HepG2 (cell line): ENCODE results near the gene PRTN3. TPM values are rescaled to one million over a fixed set of nuclear protein-coding genes. Genes with fewer than 3 reads are reported as not detected.

Source experiments
- BRCA1 ChIP-seq: sonication (generic); formaldehyde crosslinking; IDR thresholded peaks from 2 replicates; pipeline ENCODE4 v1.4.0; 2020; ENCODE audit warnings: missing genetic modification reagents
- CHD2 ChIP-seq: IDR thresholded peaks from 2 replicates; pipeline ENCODE4 v1.6.1; 2011; ENCODE audit warnings: low read depth, low read length, improper control_type of control experiment
- FOXO4 ChIP-seq: sonication (generic); formaldehyde crosslinking; conservative IDR thresholded peaks from 2 replicates; pipeline ENCODE4 v1.8.1; 2023; ENCODE audit warnings: missing genetic modification reagents
- GTF2F1 ChIP-seq: fragments of 150-350 bp; IDR thresholded peaks from 2 replicates; pipeline ENCODE4 v1.6.1; 2014; ENCODE audit warnings: low read length
- JUNB ChIP-seq: sonication (generic); formaldehyde crosslinking; IDR thresholded peaks from 2 replicates; pipeline ENCODE4 v1.8.0; 2022; ENCODE audit warnings: missing genetic modification reagents, mild to moderate bottlenecking, borderline replicate concordance
- MTF1 ChIP-seq: sonication (generic); formaldehyde crosslinking; IDR thresholded peaks from 2 replicates; pipeline ENCODE4 v1.5.0; 2020; ENCODE audit warnings: missing genetic modification reagents
- NFE2L2 ChIP-seq: fragments of 150-350 bp; IDR thresholded peaks from 2 replicates; pipeline ENCODE4 v1.6.1; 2014; ENCODE audit warnings: low read length
- RELA ChIP-seq: sonication (generic); formaldehyde crosslinking; IDR thresholded peaks from 2 replicates; pipeline ENCODE4 v1.4.0; 2020; ENCODE audit warnings: missing genetic modification reagents
- RFXANK ChIP-seq: IDR thresholded peaks from 2 replicates; pipeline ENCODE4 v1.6.1; 2016
- SRSF1 ChIP-seq: fragments of 200-400 bp; formaldehyde crosslinking; optimal IDR thresholded peaks from 2 replicates; pipeline ENCODE3; 2017; ENCODE audit warnings: mild to moderate bottlenecking, low read depth, low read length, moderate library complexity
- TBX2 ChIP-seq: sonication (generic); formaldehyde crosslinking; IDR thresholded peaks from 2 replicates; pipeline ENCODE4 v1.5.0; 2020; ENCODE audit warnings: missing genetic modification reagents, mild to moderate bottlenecking, borderline replicate concordance
- TBX3 ChIP-seq: fragments of 450-650 bp; IDR thresholded peaks from 2 replicates; pipeline ENCODE4 v1.6.1; 2017; ENCODE audit warnings: antibody characterized with exemption, mild to moderate bottlenecking, inconsistent platforms, borderline replicate concordance
- TRIM22 ChIP-seq: fragments of 450-650 bp; IDR thresholded peaks from 2 replicates; pipeline ENCODE4 v1.6.1; 2017
- ZBTB33 ChIP-seq: sonication (generic); formaldehyde crosslinking; IDR thresholded peaks from 2 replicates; pipeline ENCODE4 v1.4.0; 2020; ENCODE audit warnings: missing genetic modification reagents
- ZNF235 ChIP-seq: sonication (generic); formaldehyde crosslinking; IDR thresholded peaks from 2 replicates; pipeline ENCODE4 v1.8.1; 2023; ENCODE audit warnings: mild to moderate bottlenecking, missing genetic modification reagents, borderline replicate concordance
- ZNF335 ChIP-seq: sonication (generic); formaldehyde crosslinking; IDR thresholded peaks from 2 replicates; pipeline ENCODE4 v1.4.0; 2020; ENCODE audit warnings: missing genetic modification reagents
- ZNF550 ChIP-seq: sonication (generic); formaldehyde crosslinking; IDR thresholded peaks from 2 replicates; pipeline ENCODE4 v1.4.0; 2020; ENCODE audit warnings: mild to moderate bottlenecking, missing genetic modification reagents, borderline replicate concordance
- ZNF567 ChIP-seq: sonication (generic); formaldehyde crosslinking; IDR thresholded peaks from 2 replicates; pipeline ENCODE4 v1.8.1; 2023; ENCODE audit warnings: mild to moderate bottlenecking, missing genetic modification reagents, borderline replicate concordance
- ZNF687 ChIP-seq: sonication (generic); formaldehyde crosslinking; IDR thresholded peaks from 2 replicates; pipeline ENCODE4 v1.5.1; 2020; ENCODE audit warnings: mild to moderate bottlenecking, missing genetic modification reagents, moderate library complexity
- ZNF746 ChIP-seq: sonication (generic); formaldehyde crosslinking; IDR thresholded peaks from 2 replicates; pipeline ENCODE4 v1.8.0; 2022; ENCODE audit warnings: mild to moderate bottlenecking, missing genetic modification reagents
- polyA plus RNA-seq, 8 experiments: library from polyadenylated mRNA; depleted of rRNA in 3 of 8; stranded (reverse) in 7 of 8; unstranded in 1 of 8; fragments of >200 nt; fragmentation: Illumina TruSeq in 4 of 8; extraction: Trizol in 4 of 8; gene quantifications; 2 replicates each; pipeline versions ENCODE4 v1.2.1 to v1.2.3, GENCODE V29; 2011 to 2016; ENCODE audit warnings: low read depth in 4 of 8, missing spikeins in 1 of 8, mixed read lengths in 1 of 8; ENCODE audit not compliant: insufficient read depth in 1 of 8
- total RNA-seq, 5 experiments: library from RNA; depleted of rRNA; stranded (reverse); fragments of >200 nt; fragmentation: Illumina TruSeq; extraction: Trizol; gene quantifications; 2 replicates each; pipeline ENCODE4 v1.2.3, GENCODE V29; 2016; ENCODE audit warnings: low read depth in 1 of 5

Gene PRTN3
- total and polyA plus RNA-seq, 2 of the 13 experiments (the other 11 are each of a cell fraction or from before 2014, with no cell fraction given), result not detected

GRCh38 chr19:892894-893689, 52.3 kb downstream of the PRTN3 start, which contains the start of the genes MED16 and RNU6-9 (continued):
- peak; percentile 79 for TF ChIP-seq ZNF687 (CRISPR knock-in tag)
- no peak for TF ChIP-seq GTF2F1
- TF ChIP-seq ZNF746, result no peak
- TF ChIP-seq RELA (CRISPR knock-in tag), result no peak
- no peak for TF ChIP-seq ZNF335
- TF ChIP-seq JUNB (CRISPR knock-in tag), result no peak
- no peak for TF ChIP-seq TRIM22
- TF ChIP-seq BRCA1, result no peak
- no peak for TF ChIP-seq RFXANK (CRISPR knock-in tag)
- 0 out of 2 replicates have a peak, but pooled peaks have one; percentile 57 for TF ChIP-seq ZNF235 (CRISPR knock-in tag)
- no peak for TF ChIP-seq ZNF567 (CRISPR knock-in tag)
- no peak for TF ChIP-seq MTF1 (CRISPR knock-in tag)
- TF ChIP-seq TBX3, result no peak
- peak; percentile 25; the same call in 1 of the 2 replicates for TF ChIP-seq TBX2 (CRISPR knock-in tag)
- no peak for TF ChIP-seq ZBTB33 (CRISPR knock-in tag)
- TF ChIP-seq NFE2L2, result no peak
- TF ChIP-seq ZNF550, result no peak
- no peak for TF ChIP-seq FOXO4 (CRISPR knock-in tag)
- no peak for TF ChIP-seq CHD2
- TF ChIP-seq SRSF1, result no peak
